Upper lobe of right lung (tissue), 1 donor: ENCODE results near the gene WNK2. TPM values are rescaled to one million over a fixed set of nuclear protein-coding genes. Genes with fewer than 3 reads are reported as not detected.

Source experiments
- ATAC-seq: fragments of 200-7000 bp; cut with Tn5 transposase; one replicate; pipeline ENCODE4 v1.9.1; 2020; ENCODE audit warnings: mild to moderate bottlenecking, moderate library complexity
- DNase-seq: peaks from one replicate; pipeline ENCODE4 v3.0.0-alpha.2; 2020
- H3K27ac ChIP-seq: fragments of 200-600 bp; one replicate; pipeline ENCODE4 v1.8.0; 2022
- H3K27me3 ChIP-seq: fragments of 200-600 bp; one replicate; pipeline ENCODE4 v1.8.0; 2022; ENCODE audit warnings: mild to moderate bottlenecking
- H3K36me3 ChIP-seq: fragments of 200-600 bp; one replicate; pipeline ENCODE4 v1.8.0; 2022
- H3K4me1 ChIP-seq: fragments of 200-600 bp; one replicate; pipeline ENCODE4 v1.8.0; 2022
- H3K4me3 ChIP-seq: fragments of 200-600 bp; one replicate; pipeline ENCODE4 v1.8.0; 2022; ENCODE audit warnings: mild to moderate bottlenecking
- H3K9me3 ChIP-seq: fragments of 200-600 bp; one replicate; pipeline ENCODE4 v1.8.0; 2022
- intact Hi-C: fragments of 100-400 bp; cut with DNase I; formaldehyde crosslinking; loops from one replicate; pipeline ENCODE4 v1.11.0; 2022
- total RNA-seq: library from RNA; stranded (reverse); fragmentation: NEBNext Ultra II Directional; extraction: Animal tissue kit (Norgen Biotek cat#: 25700); gene quantifications from one replicate; pipeline ENCODE4 v1.2.1, GENCODE V29; 2021
- TF ChIP-seq, protein P1 (sequence below): fragments of 200-600 bp; IDR thresholded peaks from one replicate; pipeline ENCODE4 v1.8.0; 2022; ENCODE audit warnings: antibody characterized with exemption
- donor health status: DM: no; HTN: yes; CAD: no; lungs with severe emphysema.

WNK2 gene
- total RNA-seq, 1 donor from 2014 or later = 0.35 TPM

- no peaks in the 10 kb centered on the region for H3K36me3 ChIP-seq
- no peaks in the 10 kb centered on the region for H3K27me3 ChIP-seq
- no peak overlapping the region for H3K4me3 ChIP-seq
- no peaks in the 10 kb centered on the region for H3K9me3 ChIP-seq
- no peak overlapping the region for H3K27ac ChIP-seq
- TF ChIP-seq, protein P1, sequence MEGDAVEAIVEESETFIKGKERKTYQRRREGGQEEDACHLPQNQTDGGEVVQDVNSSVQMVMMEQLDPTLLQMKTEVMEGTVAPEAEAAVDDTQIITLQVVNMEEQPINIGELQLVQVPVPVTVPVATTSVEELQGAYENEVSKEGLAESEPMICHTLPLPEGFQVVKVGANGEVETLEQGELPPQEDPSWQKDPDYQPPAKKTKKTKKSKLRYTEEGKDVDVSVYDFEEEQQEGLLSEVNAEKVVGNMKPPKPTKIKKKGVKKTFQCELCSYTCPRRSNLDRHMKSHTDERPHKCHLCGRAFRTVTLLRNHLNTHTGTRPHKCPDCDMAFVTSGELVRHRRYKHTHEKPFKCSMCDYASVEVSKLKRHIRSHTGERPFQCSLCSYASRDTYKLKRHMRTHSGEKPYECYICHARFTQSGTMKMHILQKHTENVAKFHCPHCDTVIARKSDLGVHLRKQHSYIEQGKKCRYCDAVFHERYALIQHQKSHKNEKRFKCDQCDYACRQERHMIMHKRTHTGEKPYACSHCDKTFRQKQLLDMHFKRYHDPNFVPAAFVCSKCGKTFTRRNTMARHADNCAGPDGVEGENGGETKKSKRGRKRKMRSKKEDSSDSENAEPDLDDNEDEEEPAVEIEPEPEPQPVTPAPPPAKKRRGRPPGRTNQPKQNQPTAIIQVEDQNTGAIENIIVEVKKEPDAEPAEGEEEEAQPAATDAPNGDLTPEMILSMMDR = no peak
- DNase-seq = no peak
- H3K4me1 ChIP-seq = peaks cover 8% of the 10 kb centered on the region
- no peak for ATAC-seq
- intact Hi-C loops = no loop called here
These were observed 11.1 kb upstream of the WNK2 start for GRCh38 chr9:93172666-93173364.

GRCh38 chr9:93173365-93174051 lies 10.4 kb upstream of the WNK2 start:
- intact Hi-C loops = no loop called here
- no peaks in the 10 kb centered on the region for H3K36me3 ChIP-seq
- H3K27ac ChIP-seq = no peak overlapping the region
- TF ChIP-seq, protein P1 = no peak
- no peaks in the 10 kb centered on the region for H3K27me3 ChIP-seq
- no peak for ATAC-seq
- no peak for DNase-seq
- H3K9me3 ChIP-seq = no peaks in the 10 kb centered on the region
- H3K4me3 ChIP-seq = no peak overlapping the region
- peaks cover 8% of the 10 kb centered on the region for H3K4me1 ChIP-seq

- no peaks in the 10 kb centered on the region for H3K9me3 ChIP-seq
- no peaks in the 10 kb centered on the region for H3K36me3 ChIP-seq
- no peak overlapping the region for H3K27ac ChIP-seq
- H3K4me1 ChIP-seq = peaks cover 8% of the 10 kb centered on the region
- intact Hi-C loops = no loop called here
- H3K4me3 ChIP-seq = no peak overlapping the region
- DNase-seq = no peak
- H3K27me3 ChIP-seq = no peaks in the 10 kb centered on the region
- TF ChIP-seq, protein P1 = no peak
- ATAC-seq = no peak
These were observed 9.0 kb upstream of the WNK2 start for GRCh38 chr9:93174976-93175375.

GRCh38 chr9:93177676-93178075 lies 6.3 kb upstream of the WNK2 start:
- Histone ChIP-seq H3K9me3 (no peaks in the 10 kb centered on the region), H3K4me3 (no peak overlapping the region), H3K4me1 (peaks cover 8% of the 10 kb centered on the region), H3K27ac (no peak overlapping the region), H3K27me3 (peaks cover 16% of the 10 kb centered on the region), H3K36me3 (no peaks in the 10 kb centered on the region)
- TF ChIP-seq, protein P1 = no peak
- intact Hi-C loops = no loop called here
- no peak for ATAC-seq
- DNase-seq = no peak

- H3K4me1 ChIP-seq = peaks cover 5% of the 10 kb centered on the region
- H3K27me3 ChIP-seq = peaks cover 29% of the 10 kb centered on the region
- no peaks in the 10 kb centered on the region for H3K36me3 ChIP-seq
- DNase-seq = no peak
- H3K4me3 ChIP-seq = no peak overlapping the region
- ATAC-seq = no peak
- TF ChIP-seq, protein P1 = no peak
- H3K27ac ChIP-seq = no peak overlapping the region
- H3K9me3 ChIP-seq = no peaks in the 10 kb centered on the region
- intact Hi-C loops = no loop called here
These were observed 4.8 kb upstream of the WNK2 start for GRCh38 chr9:93178851-93179786.
